Stimulated activated CD4-positive, alpha-beta T cell treated with anti-CD3 and anti-CD28 coated beads, Interleukin-15, amount 100 ng/mL, for 1 hour (primary cell): ENCODE data around the gene HOXB5.

ENCODE experiments used
- DNase-seq, 2 donors: peaks; one replicate each; pipeline ENCODE4 v3.0.0-alpha.2; 2020; ENCODE audit warnings: low read depth in 1 of 2, low spot score in 1 of 2

The HOXB5 gene

GRCh38 chr17:48550502-48551213 lies 42.9 kb downstream of the HOXB5 start:
- no peak for DNase-seq

GRCh38 chr17:48549914-48550501 lies 43.6 kb downstream of the HOXB5 start:
- DNase-seq = no peak

GRCh38 chr17:48549281-48549630 lies 44.3 kb downstream of the HOXB5 start:
- DNase-seq = no peak

- DNase-seq = no peak
These were observed 44.9 kb downstream of the HOXB5 start for GRCh38 chr17:48548523-48549280.

- DNase-seq = no peak
These were observed 45.6 kb downstream of the HOXB5 start for GRCh38 chr17:48547808-48548522.

GRCh38 chr17:48546924-48547807 lies 46.4 kb downstream of the HOXB5 start:
- DNase-seq = no peak

GRCh38 chr17:48546137-48546923 lies 47.2 kb downstream of the HOXB5 start:
- no peak for DNase-seq

- no peak for DNase-seq
These were observed 48.0 kb downstream of the HOXB5 start for GRCh38 chr17:48545539-48545938.

- no peak for DNase-seq
These were observed 48.6 kb downstream of the HOXB5 start, which contains the start of gene HOXB2 for GRCh38 chr17:48545022-48545375. Gene HOXB2 (minus strand): TSS chr17:48545109. CDS start chr17:48544911, 198 bp downstream.

GRCh38 chr17:48544349-48545021 lies 49.1 kb downstream of the HOXB5 start:
- DNase-seq = no peak

- DNase-seq = peak; percentile 9 to 36
These were observed 49.7 kb downstream of the HOXB5 start for GRCh38 chr17:48543854-48544348.

- DNase-seq = peak; percentile 29 to 42
These were observed 50.3 kb downstream of the HOXB5 start for GRCh38 chr17:48543107-48543853.

- DNase-seq = no peak
These were observed 50.9 kb downstream of the HOXB5 start for GRCh38 chr17:48542698-48543106.

- DNase-seq = no peak
These were observed 51.4 kb downstream of the HOXB5 start for GRCh38 chr17:48542114-48542656.

GRCh38 chr17:48541577-48542113 lies 51.9 kb downstream of the HOXB5 start:
- DNase-seq = peak; percentile 23 to 28
